NCI-H345 treated with DMSO at 0.1 percent for 48 hours (cell line): Measurements from ENCODE around the gene TREM1.
A peak's percentile ranks its signal among the peaks of the same experiment; 100 is the strongest.

Experiments
- DNase-seq: peaks from one replicate; lab custom pipeline; 2025; ENCODE audit not compliant: unreplicated experiment; lab: John Stamatoyannopoulos, UW

TREM1 gene

GRCh38 chr6:41286544-41287346 is at the start of gene TREM1:
Gene TREM1, minus strand, starts transcription at chr6:41286682. Its CDS starts 27 bp downstream, at chr6:41286655.
- no peak for DNase-seq

- no peak for DNase-seq
Observed at GRCh38 chr6:41335943-41336342, 49.5 kb upstream of the TREM1 start.

GRCh38 chr6:41335296-41335695 is 48.8 kb upstream of the TREM1 start, which contains the start of gene NCR2:
Gene NCR2, plus strand, starts transcription at chr6:41335608. Its CDS starts 269 bp downstream, at chr6:41335877.
- DNase-seq: no peak

- no peak for DNase-seq
Observed at GRCh38 chr6:41334482-41335040, 48.1 kb upstream of the TREM1 start.

GRCh38 chr6:41332842-41333736 is 46.6 kb upstream of the TREM1 start:
- DNase-seq: no peak

GRCh38 chr6:41332241-41332640 is 45.8 kb upstream of the TREM1 start:
- DNase-seq: no peak

- no peak for DNase-seq
Observed at GRCh38 chr6:41331401-41332150, 45.1 kb upstream of the TREM1 start.

- no peak for DNase-seq
Observed at GRCh38 chr6:41327177-41327576, 40.7 kb upstream of the TREM1 start.

- DNase-seq: no peak
Observed at GRCh38 chr6:41326092-41326491, 39.6 kb upstream of the TREM1 start.

GRCh38 chr6:41325446-41326066 is 39.1 kb upstream of the TREM1 start:
- DNase-seq: no peak

- no peak for DNase-seq
Observed at GRCh38 chr6:41321183-41321582, 34.7 kb upstream of the TREM1 start.

- peak; percentile 84 for DNase-seq
Observed at GRCh38 chr6:41318654-41319565, 32.4 kb upstream of the TREM1 start.

- peak; percentile 28 for DNase-seq
Observed at GRCh38 chr6:41318261-41318653, 31.8 kb upstream of the TREM1 start.

- no peak for DNase-seq
Observed at GRCh38 chr6:41315943-41316620, 29.6 kb upstream of the TREM1 start.

- no peak for DNase-seq
Observed at GRCh38 chr6:41315203-41315602, 28.7 kb upstream of the TREM1 start.

- DNase-seq: peak; percentile 42
Observed at GRCh38 chr6:41306187-41306854, 19.8 kb upstream of the TREM1 start.

- no peak for DNase-seq
Observed at GRCh38 chr6:41302638-41303037, 16.2 kb upstream of the TREM1 start.

GRCh38 chr6:41298785-41299502 is 12.5 kb upstream of the TREM1 start:
- no peak for DNase-seq
